Thyroid gland (tissue), 4 donors: ENCODE measurements around the gene NT5DC2. TPM values are rescaled to one million over a fixed set of nuclear protein-coding genes. Genes with fewer than 3 reads are reported as not detected.

Source experiments
- DNase-seq, 2 donors: peaks; one replicate each; pipeline ENCODE4 v3.0.0-alpha.2; 2019
- H3K27ac ChIP-seq, 3 donors: fragments of 200-600 bp; sonication (generic); 1 replicate in 2 of 3; 2 replicates in 1 of 3; pipeline ENCODE4 v1.5.1; 2016 to 2019; ENCODE audit warnings: mild to moderate bottlenecking in 1 of 3, moderate library complexity in 1 of 3
- H3K27me3 ChIP-seq: fragments of 200-600 bp; sonication (generic); one replicate; pipeline ENCODE4 v1.5.1; 2019
- H3K36me3 ChIP-seq, 2 donors: fragments of 200-600 bp; sonication (generic); one replicate each; pipeline ENCODE4 v1.5.1; 2016 to 2019
- H3K4me1 ChIP-seq, 2 donors: fragments of 200-600 bp; sonication (generic); one replicate each; pipeline ENCODE4 v1.5.1; 2017 to 2019
- H3K4me3 ChIP-seq, 3 donors: fragments of 200-600 bp; sonication (generic); replicated peaks in 1 of 3; 1 replicate in 2 of 3; 2 replicates in 1 of 3; pipeline ENCODE4 v1.5.1; 2016; ENCODE audit warnings: mild to moderate bottlenecking in 1 of 3
- H3K9me3 ChIP-seq: fragments of 200-600 bp; sonication (generic); one replicate; pipeline ENCODE4 v1.5.1; 2017
- CTCF ChIP-seq, 6 experiments: fragments of 200-600 bp in 3 of 6; fragments of 450-650 bp in 3 of 6; sonication (generic) in 3 of 6; IDR thresholded peaks; one replicate each; pipeline ENCODE4 v1.5.1; 2016 to 2019; ENCODE audit warnings: antibody characterized with exemption in 6 of 6, mild to moderate bottlenecking in 2 of 6, inconsistent platforms in 1 of 6, moderate library complexity in 1 of 6
- POLR2A ChIP-seq, 2 donors: fragments of 450-650 bp; IDR thresholded peaks; one replicate each; pipeline ENCODE4 v1.6.1; 2017; ENCODE audit warnings: antibody characterized with exemption in 2 of 2, mild to moderate bottlenecking in 2 of 2, moderate library complexity in 1 of 2
- WGBS, 2 donors: methylation state at CpG; one replicate each; pipeline ENCODE4 v1.1.5; 2017; 5-methylcytosine and 5-hydroxymethylcytosine counted together
- intact Hi-C: fragments of 100-400 bp; cut with DNase I; formaldehyde crosslinking; loops from one replicate; pipeline ENCODE4 v1.15.1; 2023
- total RNA-seq, 4 donors: library from RNA; depleted of rRNA; stranded (reverse); fragments of >200 nt; gene quantifications; one replicate each; pipeline ENCODE4 v1.2.3, GENCODE V29; 2016

NT5DC2 gene
- total RNA-seq, 4 donors from 2014 or later, result 40.5 to 55.1 (median 45.0) TPM

GRCh38 chr3:52514576-52514975 is 19.1 kb downstream of the NT5DC2 start:
- Histone ChIP-seq H3K4me3 (no peak overlapping the region), H3K36me3 (no peaks in the 10 kb centered on the region), H3K27ac (no peak overlapping the region), H3K9me3 (no peaks in the 10 kb centered on the region), H3K4me1 (peaks cover 0 to 6% of the 10 kb centered on the region in 2 donors), H3K27me3 (no peaks in the 10 kb centered on the region)
- intact Hi-C loops, result no loop called here
- TF ChIP-seq POLR2A (IDR thresholded peaks at IDR 0.05) (no peak), CTCF (IDR thresholded peaks at IDR 0.05) (no peak)
- 69 to 83% methylated on average over 2 to 4 of the region's 11 CpGs for WGBS, 2 donors
- no peak for DNase-seq

- Histone ChIP-seq H3K9me3 (no peaks in the 10 kb centered on the region), H3K27ac (no peak overlapping the region), H3K27me3 (no peaks in the 10 kb centered on the region), H3K4me1 (no peaks in the 10 kb centered on the region), H3K36me3 (no peaks in the 10 kb centered on the region), H3K4me3 (no peak overlapping the region)
- 96 to 100% methylated on average over 5 of the region's 7 CpGs for WGBS, 2 donors
- intact Hi-C loops, result no loop called here
- no peak for DNase-seq
- TF ChIP-seq CTCF (IDR thresholded peaks at IDR 0.05) (no peak), POLR2A (IDR thresholded peaks at IDR 0.05) (no peak)
Measured at GRCh38 chr3:52513281-52513680, 20.4 kb downstream of the NT5DC2 start.

GRCh38 chr3:52512727-52513126 is 20.9 kb downstream of the NT5DC2 start:
- 74 to 76% methylated on average over 4 to 11 of the region's 17 CpGs for WGBS, 2 donors
- DNase-seq, result no peak
- Histone ChIP-seq H3K27ac (no peak overlapping the region), H3K4me3 (no peak overlapping the region), H3K27me3 (no peaks in the 10 kb centered on the region), H3K36me3 (no peaks in the 10 kb centered on the region), H3K4me1 (no peaks in the 10 kb centered on the region), H3K9me3 (no peaks in the 10 kb centered on the region)
- intact Hi-C loops, result no loop called here
- TF ChIP-seq CTCF (IDR thresholded peaks at IDR 0.05) (no peak), POLR2A (IDR thresholded peaks at IDR 0.05) (no peak)

GRCh38 chr3:52512105-52512504 is 21.6 kb downstream of the NT5DC2 start:
- 62 to 81% methylated on average over 7 of the region's 8 CpGs for WGBS, 2 donors
- intact Hi-C loops, result no loop called here
- Histone ChIP-seq H3K4me3 (no peak overlapping the region), H3K4me1 (no peaks in the 10 kb centered on the region), H3K36me3 (no peaks in the 10 kb centered on the region), H3K27ac (no peak overlapping the region), H3K9me3 (no peaks in the 10 kb centered on the region), H3K27me3 (no peaks in the 10 kb centered on the region)
- DNase-seq, result no peak
- TF ChIP-seq CTCF (IDR thresholded peaks at IDR 0.05), result no peak
- no peak for TF ChIP-seq POLR2A (IDR thresholded peaks at IDR 0.05)

- Histone ChIP-seq H3K4me3 (no peak overlapping the region), H3K4me1 (no peaks in the 10 kb centered on the region), H3K27me3 (no peaks in the 10 kb centered on the region), H3K36me3 (no peaks in the 10 kb centered on the region), H3K9me3 (no peaks in the 10 kb centered on the region), H3K27ac (no peak overlapping the region)
- intact Hi-C loops, result no loop called here
- TF ChIP-seq CTCF (IDR thresholded peaks at IDR 0.05) (no peak), POLR2A (IDR thresholded peaks at IDR 0.05) (no peak)
- 84 to 92% methylated on average over 5 to 7 of the region's 7 CpGs for WGBS, 2 donors
- DNase-seq, result no peak
Measured at GRCh38 chr3:52511509-52511908, 22.1 kb downstream of the NT5DC2 start.
